GM12892 (cell line): ENCODE results near the gene PTGER3.

Experiments used
- DNase-seq: peaks from one replicate; pipeline ENCODE4 v3.0.0; 2011; ENCODE audit not compliant: insufficient read length
- FAIRE-seq: peaks from 2 replicates; lab custom pipeline; 2011; peaks lifted over from hg19 to GRCh38; lab: Jason Lieb, UNC
- POLR2A ChIP-seq: IDR thresholded peaks from 2 replicates; pipeline ENCODE4 v1.6.1; 2011; ENCODE audit warnings: low read depth, low read length, control low read depth
- POLR2AphosphoS5 ChIP-seq: IDR thresholded peaks from 2 replicates; pipeline ENCODE4 v1.6.1; 2011; ENCODE audit warnings: low read depth, low read length, control low read depth
- TAF1 ChIP-seq: IDR thresholded peaks from 2 replicates; pipeline ENCODE4 v1.6.1; 2011; ENCODE audit warnings: low read depth, mild to moderate bottlenecking, control low read depth, low read length, borderline replicate concordance

The PTGER3 gene

DNA sequence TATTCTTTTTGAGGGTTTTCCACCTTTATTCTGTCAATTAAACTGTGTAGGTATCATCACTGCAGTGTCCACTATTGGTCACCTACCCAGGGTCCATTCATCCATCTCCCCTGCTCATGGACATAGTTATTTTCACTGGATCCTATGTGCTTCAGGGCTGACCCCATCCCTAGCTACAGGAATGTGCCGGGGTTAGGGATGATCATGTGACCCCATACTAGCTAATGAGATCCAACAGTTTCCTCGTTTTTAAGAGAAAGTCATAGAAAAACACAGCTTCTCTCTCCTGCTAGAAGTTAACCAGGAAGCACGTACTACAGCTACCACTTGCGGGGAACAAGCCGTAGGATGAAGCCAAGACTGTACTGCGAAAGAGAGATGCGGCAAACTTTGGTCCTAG lies 19.6 kb downstream of the PTGER3 start:
- FAIRE-seq: no peak
- DNase-seq: no peak
- TF ChIP-seq TAF1: no peak
- TF ChIP-seq POLR2A: no peak
- no peak for TF ChIP-seq POLR2AphosphoS5

DNA sequence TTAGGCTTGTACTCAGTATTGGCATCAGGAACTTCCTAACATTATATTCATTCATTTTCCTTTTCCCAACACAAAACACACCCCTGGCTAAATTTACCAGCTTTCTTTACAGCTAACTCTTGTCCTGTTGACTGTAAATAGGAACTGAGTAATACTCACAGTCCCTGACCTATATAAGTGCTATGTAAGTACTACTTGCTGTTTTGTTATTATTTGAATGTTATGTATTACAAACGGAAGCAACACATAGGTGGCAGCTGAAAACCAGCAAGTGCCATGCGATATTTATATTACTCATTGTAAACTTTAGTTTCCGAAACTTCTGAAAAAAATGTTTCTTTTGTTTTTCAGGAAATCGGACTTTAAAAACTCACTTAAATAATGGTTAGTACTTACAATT lies 21.5 kb downstream of the PTGER3 start:
- no peak for DNase-seq
- no peak for TF ChIP-seq TAF1
- no peak for TF ChIP-seq POLR2A
- TF ChIP-seq POLR2AphosphoS5: no peak
- no peak for FAIRE-seq

DNA sequence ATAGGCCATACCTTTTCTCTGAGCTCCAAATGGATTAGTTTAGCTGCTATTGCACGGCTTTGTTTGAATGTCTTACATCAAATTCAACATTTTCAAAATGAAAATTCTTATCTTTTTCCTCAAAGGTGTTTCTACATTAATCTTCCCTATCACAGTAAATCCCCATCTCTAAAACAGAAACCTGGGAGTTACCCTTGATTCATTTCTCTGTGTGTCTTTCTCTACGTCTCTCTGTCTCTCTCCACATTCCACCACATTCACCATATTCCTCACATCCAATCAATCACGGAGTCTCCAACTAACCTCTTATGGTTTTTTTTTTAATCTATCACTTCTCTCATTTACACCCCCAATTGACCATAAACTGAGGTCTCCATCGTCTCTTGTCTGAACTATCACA lies 24.1 kb downstream of the PTGER3 start:
- no peak for TF ChIP-seq POLR2A
- no peak for TF ChIP-seq POLR2AphosphoS5
- DNase-seq (no peak), FAIRE-seq (no peak)

DNA sequence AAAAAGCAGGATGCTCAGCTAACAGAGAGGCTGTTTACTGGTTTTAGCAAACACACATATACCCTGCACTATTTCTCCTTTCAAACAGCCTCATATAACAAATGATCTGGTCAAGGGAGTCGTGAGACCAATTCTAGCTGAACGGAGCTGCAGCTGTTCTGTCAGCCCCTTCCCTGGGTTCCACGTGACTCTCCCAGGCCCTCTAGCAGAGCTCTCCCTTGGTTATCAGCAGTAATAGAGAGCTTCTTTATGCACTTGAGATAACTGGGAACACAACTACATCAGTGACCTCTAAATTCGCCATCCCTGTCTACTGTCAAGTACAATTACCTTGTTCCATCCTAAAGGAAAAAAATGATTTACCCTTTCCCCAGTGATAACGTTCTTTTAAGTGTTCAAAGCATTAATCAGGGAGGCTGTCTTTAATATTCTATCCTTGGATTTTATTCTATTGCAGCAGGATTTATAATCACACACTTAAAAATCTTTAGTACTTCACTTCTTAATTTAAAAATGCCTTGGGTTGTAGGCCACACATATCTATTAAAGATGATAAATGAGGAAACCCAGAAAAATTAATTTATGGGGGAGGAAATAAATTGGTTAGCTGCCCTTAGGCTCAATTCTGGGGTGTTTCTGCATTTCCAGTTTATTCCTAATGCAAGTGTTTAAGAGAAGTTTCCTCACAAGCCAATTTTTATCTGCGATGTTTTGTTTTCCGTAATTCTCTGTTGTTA lies 28.2 kb downstream of the PTGER3 start:
- no peak for DNase-seq
- FAIRE-seq: no peak
- TF ChIP-seq POLR2A (no peak), TAF1 (no peak), POLR2AphosphoS5 (no peak)

DNA sequence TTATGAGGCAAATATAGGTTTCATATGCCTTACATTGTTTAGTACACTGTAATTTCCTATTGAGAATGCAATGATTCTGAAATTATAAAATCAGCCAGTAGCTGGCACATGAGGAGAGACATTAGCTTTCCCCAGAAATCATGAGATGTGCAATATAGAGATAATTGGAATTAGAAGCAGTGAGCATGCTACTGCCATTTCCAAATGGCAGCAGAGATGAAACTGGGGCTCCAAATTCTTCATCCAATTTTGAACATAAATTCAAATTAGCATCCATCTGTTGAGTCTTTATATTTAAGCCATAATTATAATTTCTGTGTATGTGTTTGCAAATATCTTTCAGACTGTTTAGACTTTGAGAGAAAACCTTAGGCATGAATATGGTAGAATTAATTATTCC lies 28.8 kb downstream of the PTGER3 start:
- no peak for FAIRE-seq
- no peak for DNase-seq
- TF ChIP-seq POLR2AphosphoS5 (no peak), POLR2A (no peak), TAF1 (no peak)

DNA sequence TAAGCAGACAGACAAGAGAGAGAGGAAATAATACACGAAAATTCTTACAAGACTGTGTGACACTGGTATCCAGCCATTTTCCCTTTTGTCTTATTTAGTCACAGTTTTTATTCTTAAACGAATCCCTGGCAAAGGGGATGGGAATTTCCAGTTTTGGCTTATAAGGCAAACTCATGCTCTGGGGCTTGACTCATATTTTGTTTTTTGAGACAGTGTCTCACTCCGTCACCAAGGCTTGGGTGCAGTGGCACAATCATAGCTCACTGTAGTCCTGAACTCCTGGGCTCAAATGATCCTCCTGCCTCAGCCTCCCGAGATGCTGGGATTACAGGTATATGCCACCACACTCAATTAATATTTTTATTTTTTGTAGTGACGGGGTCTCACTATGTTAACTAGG lies 31.9 kb downstream of the PTGER3 start:
- DNase-seq (no peak), FAIRE-seq (no peak)
- TF ChIP-seq POLR2A (no peak), TAF1 (no peak), POLR2AphosphoS5 (no peak)

DNA sequence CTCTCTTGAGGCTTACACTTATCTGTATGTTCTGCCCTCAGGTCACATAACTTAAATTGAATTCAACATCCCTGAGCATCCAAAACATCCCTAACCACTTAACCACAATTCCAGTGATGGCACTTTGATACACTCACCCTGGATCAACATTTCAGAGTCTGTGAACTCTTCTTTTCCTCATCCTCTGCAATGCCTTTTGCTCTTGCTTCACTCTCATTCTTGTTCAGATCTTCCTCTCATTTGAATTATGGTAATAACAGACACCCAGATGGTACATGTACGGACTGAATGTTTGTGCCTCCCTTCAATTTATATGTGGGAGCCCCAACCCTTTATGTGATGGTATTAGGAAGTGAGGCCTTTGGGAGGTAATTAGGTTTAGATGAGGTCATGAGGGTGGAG lies 33.4 kb downstream of the PTGER3 start:
- TF ChIP-seq POLR2A (no peak), POLR2AphosphoS5 (no peak), TAF1 (no peak)
- no peak for FAIRE-seq
- no peak for DNase-seq

DNA sequence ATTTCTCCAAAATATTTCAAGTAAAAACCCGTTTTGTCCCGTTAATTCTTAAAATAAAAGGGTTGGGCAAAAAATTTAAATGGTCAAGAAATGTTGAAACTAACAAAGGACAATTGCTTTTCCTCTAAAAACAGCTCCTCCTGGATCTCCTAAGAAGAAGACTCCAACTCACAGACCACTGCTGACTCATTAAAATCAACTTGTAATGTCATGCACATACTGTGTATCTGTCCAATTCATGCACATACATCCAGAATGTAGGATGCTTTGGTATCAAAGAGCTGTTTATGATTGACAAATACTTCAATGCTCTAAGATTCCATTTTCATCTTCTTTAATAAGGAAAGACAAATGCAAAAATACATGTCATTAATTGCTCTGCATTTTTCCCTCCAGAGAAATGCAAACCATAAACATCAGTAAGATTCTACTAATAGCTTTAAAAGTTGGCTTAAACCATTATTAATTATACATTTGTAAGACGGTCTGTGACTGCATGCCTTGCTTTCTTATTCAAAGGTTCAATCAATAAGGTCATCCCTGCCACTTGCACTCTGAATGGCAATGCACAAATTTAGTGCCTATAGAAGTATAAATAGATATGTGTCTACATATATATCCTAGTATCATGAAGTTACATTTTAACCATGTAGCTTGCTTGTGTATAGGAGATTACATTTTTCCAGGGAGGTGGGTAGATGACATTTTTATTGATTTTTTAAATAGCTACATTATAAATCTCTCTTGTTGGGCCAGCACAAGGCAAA lies 44.7 kb downstream of the PTGER3 start:
- DNase-seq: no peak
- TF ChIP-seq POLR2AphosphoS5: no peak
- no peak for TF ChIP-seq POLR2A
- TF ChIP-seq TAF1: no peak
- no peak for FAIRE-seq

DNA sequence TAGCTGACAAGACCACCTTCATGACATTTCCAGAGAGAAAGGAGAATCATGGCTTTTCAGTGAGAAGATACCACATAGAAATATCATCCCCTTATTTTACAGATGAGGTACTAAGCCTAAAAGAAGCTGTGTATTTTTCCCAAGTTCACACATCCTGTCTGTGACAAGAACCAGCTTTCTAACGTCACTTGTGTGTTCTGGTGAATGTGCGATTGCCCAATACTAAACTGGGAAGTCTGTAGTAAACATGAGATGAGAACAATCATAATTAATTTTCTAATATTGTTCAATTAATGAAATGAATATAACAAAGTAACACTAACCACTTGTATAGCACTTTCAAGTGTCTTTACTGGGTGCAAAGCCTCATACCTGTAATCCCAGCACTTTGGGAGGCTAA lies 46.0 kb downstream of the PTGER3 start:
- TF ChIP-seq TAF1: no peak
- FAIRE-seq: no peak
- DNase-seq: no peak

DNA sequence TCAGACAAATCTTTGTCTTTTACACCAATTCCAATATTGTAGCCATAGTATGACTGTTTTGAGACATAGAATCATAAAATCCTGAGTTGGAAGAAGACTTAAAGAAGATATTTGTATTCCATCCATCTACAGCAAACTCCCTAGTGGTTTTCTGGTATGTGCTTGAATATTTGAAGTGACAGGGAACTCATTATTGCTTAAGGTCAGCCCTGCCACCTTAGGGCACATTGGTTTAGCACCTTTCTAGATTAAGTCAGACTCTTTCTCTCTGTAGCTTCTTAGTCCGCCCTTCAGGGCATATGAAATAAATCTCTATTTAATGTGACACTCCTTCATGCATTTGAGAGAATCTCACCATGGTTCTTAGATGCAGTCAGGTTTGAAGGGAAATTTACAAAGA lies 49.8 kb downstream of the PTGER3 start:
- FAIRE-seq (no peak), DNase-seq (no peak)
- TF ChIP-seq POLR2A: no peak
- TF ChIP-seq TAF1: no peak
- no peak for TF ChIP-seq POLR2AphosphoS5

DNA sequence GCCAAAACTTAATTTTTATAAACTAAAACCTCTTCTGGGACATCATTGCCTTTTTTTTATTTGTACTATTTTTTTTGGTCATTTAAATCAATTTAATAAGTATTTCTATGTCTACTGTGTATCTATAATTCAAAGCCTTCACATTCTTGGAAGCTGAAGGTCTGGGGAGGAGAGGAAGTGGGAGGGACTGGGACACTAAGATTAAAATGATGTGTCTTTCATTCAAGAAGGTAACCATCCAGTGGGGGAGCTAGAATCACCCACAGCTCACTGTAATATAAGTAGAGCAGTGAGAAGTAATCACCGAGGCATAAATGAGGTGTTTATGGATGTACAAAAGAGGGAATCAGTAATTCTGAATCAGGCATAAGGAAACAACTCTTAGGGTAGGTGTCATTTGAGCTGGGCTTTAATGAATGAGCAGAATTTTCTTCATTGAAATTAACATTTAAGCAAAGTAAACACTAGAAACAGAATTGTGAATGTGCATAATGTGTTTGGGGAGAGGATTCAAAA lies 52.8 kb downstream of the PTGER3 start:
- no peak for DNase-seq
- TF ChIP-seq POLR2A: no peak
- TF ChIP-seq POLR2AphosphoS5: no peak
- no peak for TF ChIP-seq TAF1
- no peak for FAIRE-seq

DNA sequence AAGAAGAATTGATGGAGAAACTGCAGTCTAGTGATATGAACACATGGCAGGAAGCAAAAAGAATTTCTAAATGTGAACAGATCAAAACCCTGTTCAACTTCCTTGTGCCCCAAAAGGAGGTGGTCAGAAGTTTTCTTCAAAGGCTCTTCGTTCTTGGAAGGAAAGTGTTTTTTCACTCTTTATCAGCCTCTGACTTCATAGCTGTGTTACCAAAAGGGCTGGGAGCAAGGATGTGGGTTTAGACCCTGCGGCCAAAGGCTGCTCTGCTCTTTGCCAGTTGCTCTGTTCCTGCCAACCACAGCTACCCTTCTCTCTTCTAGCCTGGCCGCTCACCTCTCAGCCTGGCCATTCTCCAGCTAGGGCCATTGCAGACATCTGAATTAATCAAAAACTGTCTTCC lies 53.8 kb downstream of the PTGER3 start:
- no peak for TF ChIP-seq TAF1
- no peak for TF ChIP-seq POLR2AphosphoS5
- no peak for TF ChIP-seq POLR2A
- DNase-seq: no peak
- FAIRE-seq: no peak
